NT2/D1 (cell line): ENCODE data around the gene LRRC36.

Experiments
- SUZ12 ChIP-seq: IDR thresholded peaks from 2 replicates; pipeline ENCODE4 v1.6.1; 2011; ENCODE audit not compliant: insufficient read length, insufficient read depth; ENCODE audit errors: extremely low read depth
- YY1 ChIP-seq: IDR thresholded peaks from 2 replicates; pipeline ENCODE4 v1.6.1; 2011; ENCODE audit not compliant: insufficient read length, insufficient read depth
- ZNF274 ChIP-seq: IDR thresholded peaks from 2 replicates; pipeline ENCODE4 v1.6.1; 2011; ENCODE audit warnings: mild to moderate bottlenecking, low read depth, low read length

DNA sequence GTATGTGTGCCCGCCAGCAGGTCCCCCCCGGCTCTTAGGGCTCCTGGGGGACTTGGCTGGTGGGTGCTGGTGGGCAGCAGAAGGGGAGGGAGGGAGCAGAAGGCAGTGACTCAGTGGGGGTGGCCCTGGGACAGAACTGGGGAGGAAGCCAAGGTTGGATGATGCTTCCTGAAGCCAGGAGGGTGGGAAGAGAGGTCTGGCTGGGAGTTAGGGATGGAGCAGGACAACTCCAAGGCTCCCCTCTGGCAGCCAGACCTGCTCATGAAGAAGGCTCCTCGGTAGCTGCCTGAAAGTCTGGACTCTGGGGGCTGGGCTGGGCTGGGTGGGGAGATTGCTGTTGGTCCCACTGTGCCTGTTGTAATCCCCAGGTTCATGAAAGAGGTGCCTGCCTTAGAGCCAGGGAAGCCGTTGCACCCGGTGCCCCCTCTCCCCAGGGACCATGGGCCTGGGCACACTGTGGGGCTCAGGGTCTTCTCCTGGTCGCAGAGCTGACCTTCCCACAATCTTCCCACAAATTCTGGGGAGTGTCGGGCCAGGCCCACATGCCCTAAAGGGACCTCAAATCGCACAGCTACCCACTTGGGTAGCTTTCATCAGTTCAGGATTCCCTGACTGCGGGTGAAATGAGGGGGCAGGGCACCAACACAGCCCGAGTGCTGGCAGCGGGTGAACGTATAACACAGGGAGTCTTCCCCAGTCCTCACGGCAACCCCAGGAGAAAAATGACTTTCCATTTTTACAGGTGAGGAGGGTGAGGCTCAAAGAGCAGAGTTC is 48.4 kb upstream of the LRRC36 start:
- TF ChIP-seq ZNF274 (no peak), YY1 (no peak), SUZ12 (no peak)
